Activated CD4-positive, alpha-beta T cell treated with anti-CD3 and anti-CD28 coated beads, Interleukin-2, amount 50 U/mL, for 16 hours (primary cell): ENCODE results near the gene SLC5A9.
"Not testable (repeated sequence)": the region's sequence is repeated elsewhere in the genome, so short reads cannot be mapped to it uniquely, and the experiment has no call there.

Experiments used
- DNase-seq: peaks from one replicate; pipeline ENCODE4 v3.0.0-alpha.2; 2020

The SLC5A9 gene

GRCh38 chr1:48246727-48247126 lies 24.2 kb downstream of the SLC5A9 start:
- no peak for DNase-seq

GRCh38 chr1:48248356-48248755 lies 25.8 kb downstream of the SLC5A9 start:
- DNase-seq = no peak

- DNase-seq = no peak
Observed at GRCh38 chr1:48249868-48250267, 27.4 kb downstream of the SLC5A9 start.

- DNase-seq = no peak
Observed at GRCh38 chr1:48250572-48250971, 28.1 kb downstream of the SLC5A9 start.

- no peak for DNase-seq
Observed at GRCh38 chr1:48251323-48251722, 28.8 kb downstream of the SLC5A9 start.

DNA sequence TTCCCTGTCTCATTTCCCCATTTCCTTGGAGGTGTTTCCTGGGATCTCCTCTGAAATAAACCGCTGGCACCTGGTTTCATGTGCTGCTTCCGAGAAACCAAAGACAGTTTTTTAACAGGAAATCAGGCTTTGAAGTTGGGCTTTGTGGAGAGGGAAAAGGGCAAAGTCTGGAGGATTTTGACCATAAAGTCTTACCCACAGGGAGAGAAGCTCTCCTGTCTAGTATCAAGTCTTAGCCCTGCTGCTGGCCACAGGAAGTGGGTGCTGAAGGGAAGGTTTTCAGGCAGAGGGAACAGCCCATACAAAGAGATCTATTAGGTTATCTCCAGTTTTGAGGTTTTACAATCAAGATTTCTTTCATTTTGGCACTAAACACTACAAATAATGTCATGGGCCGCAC lies 29.3 kb downstream of the SLC5A9 start:
- DNase-seq = no peak

DNA sequence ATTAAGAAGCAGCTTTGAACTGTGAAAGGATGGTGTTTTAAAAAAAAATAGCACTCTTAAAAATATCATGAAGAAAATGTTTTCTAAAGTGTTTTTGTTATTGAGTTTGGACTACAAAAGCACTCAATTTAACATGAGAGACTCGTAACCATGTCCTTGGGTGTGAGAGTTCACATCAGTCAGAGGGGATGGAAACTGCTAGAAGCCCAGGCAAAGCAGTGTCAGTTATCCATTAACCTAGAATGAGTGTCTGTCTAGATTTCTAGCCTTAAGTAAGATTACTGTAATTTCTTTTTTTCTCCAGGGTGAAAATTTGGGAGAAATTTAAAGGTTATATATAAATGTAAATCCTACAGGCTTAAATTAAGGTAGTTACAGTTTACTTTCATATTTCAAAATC lies 31.7 kb downstream of the SLC5A9 start:
- DNase-seq = no peak

- DNase-seq = no peak
Observed at GRCh38 chr1:48258106-48258505, 35.6 kb downstream of the SLC5A9 start.

DNA sequence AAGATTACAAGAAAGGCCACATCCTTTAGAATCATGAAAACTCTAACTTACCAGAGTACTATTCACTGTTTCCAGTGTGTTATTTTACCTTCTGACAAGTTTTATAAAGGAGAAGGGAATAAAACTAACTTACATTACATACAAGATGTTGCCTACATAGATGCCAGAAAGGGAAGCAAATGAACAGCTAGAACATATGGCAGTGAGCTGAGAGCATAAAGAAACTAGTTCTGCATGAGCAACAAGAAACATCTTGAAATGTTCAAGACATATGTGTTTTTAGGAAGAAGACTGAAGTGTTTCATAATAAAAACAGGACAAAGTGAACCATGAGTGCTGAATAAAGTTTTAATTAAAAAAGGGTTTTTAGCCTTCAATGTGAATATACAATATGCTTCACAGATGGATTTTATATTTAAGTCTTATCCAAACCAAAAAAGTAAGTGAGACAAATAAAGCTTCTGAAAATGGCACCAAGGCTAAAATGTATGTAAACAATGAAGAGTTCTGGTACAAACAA lies 39.4 kb downstream of the SLC5A9 start:
- DNase-seq = no peak

GRCh38 chr1:48263041-48263440 lies 40.5 kb downstream of the SLC5A9 start:
- no peak for DNase-seq

GRCh38 chr1:48266576-48266975 lies 44.1 kb downstream of the SLC5A9 start:
- DNase-seq = no peak

DNA sequence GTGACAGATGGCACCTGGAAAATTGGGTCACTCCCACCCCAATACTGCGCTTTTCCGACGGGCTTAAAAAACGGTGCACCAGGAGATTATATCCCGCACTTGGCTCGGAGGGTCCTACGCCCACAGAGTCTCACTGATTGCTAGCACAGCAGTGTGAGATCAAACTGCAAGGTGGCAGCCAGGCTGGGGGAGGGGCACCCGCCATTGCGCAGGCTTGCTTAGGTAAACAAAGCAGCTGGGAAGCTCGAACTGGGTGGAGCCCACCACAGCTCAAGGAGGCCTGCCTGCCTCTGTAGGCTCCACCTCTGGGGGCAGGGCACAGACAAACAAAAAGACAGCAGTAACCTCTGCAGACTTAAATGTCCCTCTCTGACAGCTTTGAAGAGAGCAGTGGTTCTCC lies 54.9 kb downstream of the SLC5A9 start:
- not testable (repeated sequence) for DNase-seq

- not testable (repeated sequence) for DNase-seq
Observed at GRCh38 chr1:48282329-48282728, 59.8 kb downstream of the SLC5A9 start.

- DNase-seq = not testable (repeated sequence)
Observed at GRCh38 chr1:48284696-48285420, 62.3 kb downstream of the SLC5A9 start.

- no peak for DNase-seq
Observed at GRCh38 chr1:48285525-48285924, 63.0 kb downstream of the SLC5A9 start.

- DNase-seq = no peak
Observed at GRCh38 chr1:48291421-48291820, 68.9 kb downstream of the SLC5A9 start.

DNA sequence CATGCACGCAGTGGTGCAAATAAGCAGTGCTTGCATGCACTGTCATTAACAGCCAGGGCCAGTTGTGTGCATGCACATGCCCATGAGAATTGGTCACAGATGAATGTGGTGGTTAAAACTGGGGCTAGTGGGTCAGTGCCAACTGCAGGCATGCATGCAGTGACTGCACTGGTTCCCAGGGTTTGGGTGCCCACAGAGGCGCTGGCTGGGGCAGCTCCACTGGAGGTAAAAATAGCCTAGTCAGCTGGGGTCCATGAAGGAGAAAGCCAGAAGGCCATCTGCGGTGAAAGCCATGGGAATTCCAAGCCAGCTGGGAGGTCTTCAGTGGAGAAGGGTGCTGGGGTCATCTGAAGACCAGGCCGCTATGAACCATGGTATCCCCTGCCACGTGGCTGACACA lies 70.2 kb downstream of the SLC5A9 start:
- DNase-seq = no peak

- not testable (repeated sequence) for DNase-seq
Observed at GRCh38 chr1:48294094-48294493, 71.6 kb downstream of the SLC5A9 start.

- no peak for DNase-seq
Observed at GRCh38 chr1:48294656-48295055, 72.1 kb downstream of the SLC5A9 start.
